Peyer's patch (tissue), 4 donors: ENCODE data around the gene SPAG16.

Experiments used
- CTCF ChIP-seq, 6 experiments: fragments of 450-650 bp in 4 of 6; fragments of 200-600 bp in 2 of 6; sonication (generic) in 1 of 6; IDR thresholded peaks; one replicate each; pipeline ENCODE4 v1.5.1; 2017 to 2019; ENCODE audit warnings: antibody characterized with exemption in 6 of 6, mild to moderate bottlenecking in 3 of 6, moderate library complexity in 1 of 6
- POLR2A ChIP-seq, 2 donors: fragments of 450-650 bp; IDR thresholded peaks; one replicate each; pipeline ENCODE4 v1.5.1; 2017; ENCODE audit warnings: antibody characterized with exemption in 2 of 2, mild to moderate bottlenecking in 2 of 2, moderate library complexity in 2 of 2

DNA sequence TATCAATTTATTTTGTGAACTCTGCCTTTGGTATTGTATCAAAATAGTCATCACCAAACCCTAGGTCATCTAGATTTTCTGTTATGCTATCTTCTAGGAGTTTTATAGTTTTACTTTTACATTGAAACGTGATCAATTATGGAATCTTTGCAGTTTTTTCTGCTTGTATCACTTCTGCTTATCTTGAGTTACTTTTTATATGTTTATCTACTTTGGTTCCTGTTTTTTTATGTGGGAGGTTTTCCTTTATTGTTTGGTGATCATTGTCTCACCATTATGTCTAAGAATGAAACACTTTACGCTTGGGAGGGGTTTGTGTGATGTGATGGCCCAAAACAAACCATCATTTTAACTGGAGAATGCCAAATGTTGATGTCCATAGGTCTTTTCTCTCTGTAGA, 261.2 kb downstream of the SPAG16 start:
- TF ChIP-seq POLR2A (IDR thresholded peaks at IDR 0.05) (no peak), CTCF (IDR thresholded peaks at IDR 0.05) (no peak)
